ENCODE data around the gene GAS2L3.
"Not testable (repeated sequence)": the region's sequence is repeated elsewhere in the genome, so short reads cannot be mapped to it uniquely, and the experiment has no call there.

Gene GAS2L3

GRCh38 chr12:100567945-100568344, 5.5 kb upstream of the GAS2L3 start:
- no peak for DNase-seq
- intact Hi-C loops (cut with DNase I): no loop called here

GRCh38 chr12:100572184-100572583, 1.3 kb upstream of the GAS2L3 start:
- intact Hi-C loops (cut with DNase I): no loop called here
- DNase-seq: no peak

DNA sequence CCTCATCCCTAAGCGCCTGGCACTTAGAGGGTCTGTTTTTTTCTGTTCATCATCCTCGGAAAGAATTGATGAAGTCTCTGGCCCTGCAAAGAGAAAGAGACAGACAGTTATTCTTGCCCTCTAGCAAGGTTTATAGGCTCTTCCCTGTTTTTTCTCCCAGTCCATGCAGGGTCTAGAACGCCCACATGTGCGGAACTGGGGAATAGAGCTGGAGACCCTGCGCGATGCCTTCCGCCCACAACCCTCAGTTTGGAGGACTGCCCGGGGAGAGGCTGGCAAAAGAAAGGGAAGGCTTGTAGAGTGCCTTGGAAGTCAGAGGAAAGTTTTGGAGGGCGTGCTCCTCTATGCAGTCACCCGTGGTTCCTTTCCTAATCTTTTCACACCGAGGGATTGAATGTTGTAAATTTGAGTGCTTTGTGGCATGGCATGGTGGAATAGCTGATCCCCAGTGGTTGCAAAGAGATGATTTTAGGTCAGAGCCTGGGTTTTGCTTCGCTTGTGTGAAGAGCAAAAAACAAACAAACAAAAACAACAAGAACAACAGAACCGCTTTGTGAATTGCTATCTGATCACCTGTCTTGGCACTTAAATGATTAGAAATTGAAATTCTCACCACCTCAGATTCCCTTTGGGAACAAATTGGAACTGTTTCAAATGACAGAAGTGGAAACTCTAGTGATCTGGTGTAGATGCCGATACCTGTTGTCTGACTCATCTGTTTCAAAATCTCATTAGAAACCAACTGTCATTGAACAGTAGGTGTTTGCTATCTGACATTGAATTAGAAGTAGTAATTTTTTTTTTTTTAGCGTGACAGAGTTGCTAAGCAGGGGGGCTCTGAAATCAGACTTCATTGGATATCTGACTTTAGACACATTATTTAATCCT, 947 bp downstream of the GAS2L3 start:
- intact Hi-C loops (cut with DNase I): no loop called here

GRCh38 chr12:100576331-100577036, 3.0 kb downstream of the GAS2L3 start:
- intact Hi-C loops (cut with DNase I): no loop called here
- no peak for DNase-seq

More for the DNA sequence above, 947 bp downstream of the GAS2L3 start:
- no peak for DNase-seq

DNA sequence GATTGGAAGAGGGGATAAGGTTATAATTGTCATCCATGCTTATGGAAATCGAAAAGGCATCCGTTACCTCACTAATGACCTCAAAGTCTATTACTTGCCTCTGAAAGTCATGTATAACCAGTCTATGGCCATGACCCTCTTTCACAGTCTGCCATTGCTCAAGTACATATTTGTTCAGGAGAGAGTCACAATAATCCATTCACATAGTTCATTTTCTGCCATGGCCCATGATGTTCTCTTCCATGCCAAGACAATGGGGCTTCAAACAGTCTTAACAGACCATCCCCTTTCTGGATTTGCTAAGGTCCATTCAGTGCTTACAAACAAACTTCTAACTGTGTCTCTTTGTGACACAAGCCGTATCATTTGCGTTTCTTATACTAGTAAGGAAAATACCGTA, 5.4 kb downstream of the GAS2L3 start:
- intact Hi-C loops (cut with DNase I): no loop called here

DNA sequence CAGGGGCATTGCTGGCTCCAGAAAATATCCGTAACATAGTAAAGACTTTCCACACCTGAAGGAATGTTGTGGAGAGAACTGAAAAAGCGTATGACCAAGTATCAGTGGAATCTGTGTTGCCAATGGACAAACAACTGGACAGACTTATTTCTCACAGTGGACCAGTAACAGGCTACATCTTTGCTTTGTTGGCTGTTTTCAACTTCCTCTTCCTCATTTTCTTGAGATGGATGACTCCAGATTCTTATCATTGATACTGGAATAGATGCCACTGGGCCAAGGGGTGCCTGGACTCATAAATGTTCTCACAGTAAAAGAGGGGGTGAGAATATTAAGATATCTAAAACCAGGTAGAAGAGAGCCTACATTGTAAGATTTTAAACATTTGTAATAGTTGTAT, 6.4 kb downstream of the GAS2L3 start:
- DNase-seq: no peak
- intact Hi-C loops (cut with DNase I): no loop called here

More for the DNA sequence above, 5.4 kb downstream of the GAS2L3 start:
- DNase-seq: no peak

GRCh38 chr12:100584256-100584655, 10.8 kb downstream of the GAS2L3 start:
- intact Hi-C loops (cut with DNase I): no loop called here
- DNase-seq: no peak

- intact Hi-C loops (cut with DNase I): no loop called here
- no peak for DNase-seq
These were observed 18.5 kb downstream of the GAS2L3 start for GRCh38 chr12:100591979-100592378.

- intact Hi-C loops (cut with DNase I): no loop called here
- DNase-seq: no peak
These were observed 20.0 kb downstream of the GAS2L3 start for GRCh38 chr12:100593490-100593889.

DNA sequence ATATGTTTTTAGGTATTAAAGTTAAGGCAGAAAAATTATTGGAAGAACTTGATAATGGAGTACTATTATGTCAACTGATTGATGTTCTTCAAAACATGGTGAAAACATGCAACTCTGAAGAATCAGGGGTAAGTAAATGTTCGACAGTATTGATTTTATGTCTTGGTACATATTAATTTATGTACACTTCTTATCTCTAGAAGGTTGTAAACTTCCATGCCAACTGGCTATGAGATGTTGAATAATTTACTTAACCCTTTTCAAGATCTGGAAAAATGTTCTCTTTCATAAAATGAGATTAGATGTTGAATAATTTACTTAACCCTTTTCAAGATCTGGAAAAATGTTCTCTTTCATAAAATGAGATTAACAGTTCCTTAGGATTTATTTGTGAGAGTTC, 28.1 kb downstream of the GAS2L3 start:
- intact Hi-C loops (cut with DNase I): no loop called here
- no peak for DNase-seq

- DNase-seq; intact Hi-C loops (cut with DNase I): not testable (repeated sequence)
These were observed 29.5 kb downstream of the GAS2L3 start for GRCh38 chr12:100602997-100603396.

GRCh38 chr12:100608776-100609175, 35.3 kb downstream of the GAS2L3 start:
- intact Hi-C loops (cut with DNase I): no loop called here
- DNase-seq: peak in 26 of 42 donors; percentile 3 to 56 (median 23)

DNA sequence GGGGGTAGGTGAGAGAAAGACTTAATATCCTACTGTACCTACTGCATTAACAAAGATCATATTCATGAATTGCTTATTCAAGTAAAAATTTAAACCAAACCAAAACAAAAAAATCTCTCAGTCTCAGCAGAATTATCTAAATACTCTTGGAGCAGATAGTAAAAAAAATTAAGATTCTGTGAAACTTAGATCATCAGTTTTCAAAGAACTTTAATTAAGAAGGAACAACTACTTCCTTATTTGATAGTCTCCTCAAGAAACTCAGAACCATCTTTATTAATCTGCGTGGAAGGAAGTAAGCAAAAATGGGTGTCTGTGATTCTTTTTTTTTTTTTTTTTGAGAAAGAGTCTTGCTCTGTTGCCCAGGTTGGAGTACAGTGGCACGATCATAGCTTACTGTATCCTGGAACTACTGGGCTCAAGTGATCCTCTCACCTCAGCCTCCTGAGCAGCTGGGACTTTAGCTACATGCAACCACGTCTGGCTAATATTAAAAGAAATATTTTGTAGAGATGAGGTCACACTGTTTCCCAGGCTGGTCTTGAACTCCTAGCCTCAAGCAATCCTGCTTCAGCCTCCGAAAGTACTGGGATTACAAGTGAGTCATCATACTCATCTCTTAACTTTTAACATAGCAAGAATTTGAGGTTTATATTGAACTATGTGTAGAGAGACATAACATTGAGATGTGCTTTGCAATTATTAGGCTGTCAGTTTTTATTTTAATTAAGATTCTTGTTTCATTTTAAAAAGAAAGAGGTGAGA, 37.4 kb downstream of the GAS2L3 start:
- DNase-seq: no peak
- intact Hi-C loops (cut with DNase I): no loop called here

- intact Hi-C loops (cut with DNase I): no loop called here
- no peak for DNase-seq
These were observed 39.1 kb downstream of the GAS2L3 start for GRCh38 chr12:100612606-100613005.

DNA sequence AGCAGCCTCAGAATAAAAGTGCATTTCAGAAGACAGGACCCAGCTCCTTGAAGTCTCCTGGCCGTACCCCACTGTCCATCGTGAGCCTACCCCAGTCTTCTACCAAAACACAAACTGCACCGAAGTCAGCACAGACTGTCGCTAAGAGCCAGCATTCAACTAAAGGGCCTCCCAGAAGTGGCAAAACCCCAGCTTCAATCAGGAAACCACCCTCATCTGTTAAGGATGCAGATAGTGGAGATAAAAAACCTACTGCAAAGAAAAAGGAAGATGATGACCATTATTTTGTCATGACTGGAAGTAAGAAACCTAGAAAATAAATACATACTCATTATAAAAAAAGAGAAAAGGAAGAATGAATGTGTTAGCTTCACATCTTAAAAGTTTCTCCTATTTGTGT, 51.1 kb downstream of the GAS2L3 start:
- DNase-seq: no peak
- intact Hi-C loops (cut with DNase I): no loop called here

GRCh38 chr12:100632445-100632892, 59.0 kb downstream of the GAS2L3 start:
- intact Hi-C loops (cut with DNase I): no loop called here
- no peak for DNase-seq

DNA sequence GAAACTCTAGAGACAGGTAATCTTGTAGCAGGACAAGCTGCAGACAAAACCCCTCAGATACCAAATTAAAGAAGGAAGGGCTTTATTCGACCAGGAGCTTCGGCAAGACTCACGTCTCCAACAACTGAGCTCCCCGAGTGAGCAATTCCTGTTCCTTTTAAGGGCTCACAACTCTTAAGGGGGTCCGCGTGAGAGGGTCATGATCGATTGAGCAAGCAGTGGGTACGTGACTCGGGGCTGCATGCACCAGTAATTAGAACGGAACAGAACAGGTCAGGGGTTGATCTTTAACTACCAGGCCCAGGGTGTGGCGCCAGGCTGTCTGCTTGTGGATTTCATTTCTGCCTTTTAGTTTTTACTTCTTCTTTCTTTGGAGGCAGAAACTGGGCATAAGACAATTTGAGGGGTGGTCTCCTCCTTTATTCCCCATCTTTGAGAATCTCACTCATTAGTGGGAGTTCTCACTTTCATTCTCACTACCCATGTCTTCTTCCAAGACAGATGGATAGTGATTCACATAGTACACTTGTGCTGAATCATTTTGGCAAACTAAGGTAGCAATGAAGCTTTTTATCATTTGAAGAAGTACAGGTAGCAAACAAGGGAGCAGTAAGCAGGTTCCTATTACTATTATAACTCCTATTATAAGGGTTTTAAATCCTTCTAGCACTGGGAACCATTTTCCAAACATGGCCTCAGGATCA, 59.8 kb downstream of the GAS2L3 start:
- DNase-seq; intact Hi-C loops (cut with DNase I): not testable (repeated sequence)

DNA sequence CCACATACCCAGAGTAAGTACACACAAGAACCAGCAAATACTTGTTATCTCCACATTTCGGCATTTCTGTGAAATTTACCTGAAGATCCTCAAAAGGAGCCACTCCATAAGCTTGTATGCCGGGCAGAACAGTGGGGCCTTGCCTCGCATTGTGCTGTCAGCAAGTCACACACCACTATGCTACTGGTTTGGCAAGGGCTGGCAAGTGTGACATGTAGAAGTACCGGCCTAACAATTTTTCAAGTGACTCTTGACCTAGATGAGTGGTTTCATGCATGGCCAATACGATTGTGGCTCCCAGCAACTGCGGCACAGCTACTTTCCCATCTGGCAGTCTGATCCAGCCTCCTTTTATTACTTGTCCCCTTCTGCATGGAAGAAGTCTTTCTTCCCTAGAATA, 69.8 kb downstream of the GAS2L3 start:
- DNase-seq: no peak
- intact Hi-C loops (cut with DNase I): no loop called here

- DNase-seq: no peak
- intact Hi-C loops (cut with DNase I): no loop called here
These were observed 73.4 kb downstream of the GAS2L3 start for GRCh38 chr12:100646896-100647295.

All from head of caudate nucleus (tissue), 42 donors.